HG03064 (cell line): ENCODE data around the gene UIMC1.

Source experiments
- ATAC-seq: cut with Tn5 transposase; IDR thresholded peaks from one replicate; pipeline ENCODE4 v1.9.1; 2021; ENCODE audit warnings: low read depth; ENCODE audit not compliant: unreplicated experiment

The UIMC1 gene

GRCh38 chr5:176857216-176857893 is 149.2 kb downstream of the UIMC1 start:
- ATAC-seq: no peak

DNA sequence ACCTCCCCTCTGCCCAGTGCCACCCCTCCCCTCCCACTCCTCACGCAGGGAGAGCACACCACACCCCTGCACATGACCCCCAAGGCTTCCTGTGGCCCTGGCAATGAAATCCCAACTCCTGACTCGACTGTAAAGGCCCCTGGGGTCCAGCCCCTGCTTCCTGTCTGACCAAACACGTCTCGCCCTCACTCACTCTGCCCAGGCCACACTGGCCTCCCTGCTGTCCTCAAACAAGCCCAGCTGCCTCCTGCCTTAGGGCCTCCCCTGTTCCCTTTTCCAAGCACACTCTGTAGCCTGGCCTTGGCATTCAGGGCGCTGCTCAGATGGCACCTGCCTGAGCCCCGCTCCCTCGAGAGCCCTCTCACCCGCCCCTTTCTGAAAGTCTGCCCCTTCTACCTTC is 149.8 kb downstream of the UIMC1 start:
- no peak for ATAC-seq

GRCh38 chr5:176855598-176855997 is 151.0 kb downstream of the UIMC1 start:
- no peak for ATAC-seq
